Endothelial cell (in vitro differentiated cells): ENCODE data around the gene AKIP1. TPM values are rescaled to one million over a fixed set of nuclear protein-coding genes. Genes with fewer than 3 reads are reported as not detected.
A peak's percentile ranks its signal among the peaks of the same experiment; 100 is the strongest.

ENCODE experiments used
- DNase-seq: peaks from one replicate; pipeline ENCODE4 v3.0.0; 2021; ENCODE audit warnings: low spot score
- H3K27ac Mint-ChIP-seq: one replicate; pipeline ENCODE4 v1.8.0; 2021; ENCODE audit warnings: mixed read lengths, inconsistent platforms; ENCODE audit not compliant: unreplicated experiment
- H3K27me3 Mint-ChIP-seq: one replicate; pipeline ENCODE4 v1.8.0; 2021; ENCODE audit warnings: mild to moderate bottlenecking, moderate library complexity, mixed read lengths, inconsistent platforms; ENCODE audit not compliant: unreplicated experiment
- H3K36me3 Mint-ChIP-seq: one replicate; pipeline ENCODE4 v1.8.0; 2021; ENCODE audit warnings: mild to moderate bottlenecking, low read depth, mixed read lengths, inconsistent platforms; ENCODE audit not compliant: unreplicated experiment
- H3K4me1 Mint-ChIP-seq: one replicate; pipeline ENCODE4 v1.8.0; 2021; ENCODE audit warnings: mild to moderate bottlenecking, mixed read lengths, inconsistent platforms; ENCODE audit not compliant: unreplicated experiment
- H3K4me3 Mint-ChIP-seq: one replicate; pipeline ENCODE4 v1.8.0; 2021; ENCODE audit warnings: mild to moderate bottlenecking, mixed read lengths, inconsistent platforms; ENCODE audit not compliant: unreplicated experiment
- H3K9me3 Mint-ChIP-seq: one replicate; pipeline ENCODE4 v1.8.0; 2021; ENCODE audit warnings: mixed read lengths, inconsistent platforms; ENCODE audit not compliant: unreplicated experiment
- CTCF ChIP-seq: fragments of 200-600 bp; sonication (generic); IDR thresholded peaks from one replicate; pipeline ENCODE4 v1.5.0; 2021; ENCODE audit warnings: antibody characterized with exemption; ENCODE audit not compliant: unreplicated experiment
- total RNA-seq: library from RNA; stranded (reverse); fragmentation: NEBNext Ultra II Directional; extraction: Animal tissue kit (Norgen Biotek cat#: 25700); gene quantifications from one replicate; pipeline ENCODE4 v1.2.1, GENCODE V29; 2021; ENCODE audit not compliant: unreplicated experiment

AKIP1 gene
- total RNA-seq, 1 donor from 2014 or later: 20.8 TPM

- Mint-ChIP-seq H3K27me3 (peaks cover 4% of the 10 kb centered on the region), H3K4me3 (no peak overlapping the region), H3K4me1 (no peaks in the 10 kb centered on the region), H3K36me3 (peaks cover 4% of the 10 kb centered on the region), H3K27ac (no peak overlapping the region), H3K9me3 (peaks cover 4% of the 10 kb centered on the region)
- no peak for DNase-seq
- TF ChIP-seq CTCF: no peak
Measured at GRCh38 chr11:8905528-8906165, 5.3 kb upstream of the AKIP1 start.

GRCh38 chr11:8907116-8907515 is 3.9 kb upstream of the AKIP1 start:
- no peak for TF ChIP-seq CTCF
- H3K9me3 Mint-ChIP-seq: no peaks in the 10 kb centered on the region
- no peaks in the 10 kb centered on the region for H3K36me3 Mint-ChIP-seq
- no peak overlapping the region for H3K4me3 Mint-ChIP-seq
- peaks cover under 1% of the 10 kb centered on the region for H3K4me1 Mint-ChIP-seq
- no peak for DNase-seq
- no peak overlapping the region for H3K27ac Mint-ChIP-seq
- H3K27me3 Mint-ChIP-seq: peaks cover 5% of the 10 kb centered on the region

GRCh38 chr11:8908099-8908498 is 2.9 kb upstream of the AKIP1 start:
- TF ChIP-seq CTCF: no peak
- Mint-ChIP-seq H3K27ac (no peak overlapping the region), H3K4me1 (peaks cover 5% of the 10 kb centered on the region), H3K36me3 (no peaks in the 10 kb centered on the region), H3K4me3 (no peak overlapping the region), H3K27me3 (peaks cover 6% of the 10 kb centered on the region), H3K9me3 (no peaks in the 10 kb centered on the region)
- DNase-seq: no peak

GRCh38 chr11:8910649-8911026 is 351 bp upstream of the AKIP1 start:
- no peaks in the 10 kb centered on the region for H3K9me3 Mint-ChIP-seq
- TF ChIP-seq CTCF: no peak
- no peak overlapping the region for H3K27ac Mint-ChIP-seq
- no peaks in the 10 kb centered on the region for H3K36me3 Mint-ChIP-seq
- H3K4me3 Mint-ChIP-seq: peak overlapping the region; percentile 88
- DNase-seq: no peak
- peaks cover 21% of the 10 kb centered on the region for H3K4me1 Mint-ChIP-seq
- H3K27me3 Mint-ChIP-seq: peaks cover 8% of the 10 kb centered on the region

- H3K36me3 Mint-ChIP-seq: peaks cover 10% of the 10 kb centered on the region
- peak overlapping the region; percentile 52 for H3K27ac Mint-ChIP-seq
- H3K4me3 Mint-ChIP-seq: no peak overlapping the region
- no peaks in the 10 kb centered on the region for H3K9me3 Mint-ChIP-seq
- H3K27me3 Mint-ChIP-seq: peaks cover 8% of the 10 kb centered on the region
- H3K4me1 Mint-ChIP-seq: peaks cover 21% of the 10 kb centered on the region
- TF ChIP-seq CTCF: peak; percentile 36
- DNase-seq: peak; percentile 60
Measured at GRCh38 chr11:8913961-8914660, 3.1 kb downstream of the AKIP1 start.
